Measurements from ENCODE around the gene CNN2. TPM values are rescaled to one million over a fixed set of nuclear protein-coding genes. Genes with fewer than 3 reads are reported as not detected.

CNN2 gene
- total and polyA plus RNA-seq, 2 donors from 2014 or later: 64.1 to 131 TPM

GRCh38 chr19:1076046-1076386, 49.6 kb downstream of the CNN2 start:
- Histone ChIP-seq H3K27ac (ENCODE audit: low read depth in 2 of 2, low read length in 2 of 2) (no peak overlapping the region), H3K27me3 (ENCODE audit: control insufficient read depth, insufficient read depth, low read length) (peaks cover 3% of the 10 kb centered on the region), H3K9me3 (ENCODE audit: control insufficient read depth in 2 of 3, insufficient read depth in 1 of 3, low read length in 3 of 3) (no peaks in the 10 kb centered on the region), H3K36me3 (ENCODE audit: control insufficient read depth in 2 of 3, insufficient read depth in 3 of 3, low read length in 3 of 3) (no peaks in the 10 kb centered on the region), H3K9ac (ENCODE audit: low read length in 3 of 3) (no peak overlapping the region), H3K4me3 (ENCODE audit: low read length in 3 of 3) (no peak overlapping the region), H3K4me1 (ENCODE audit: control insufficient read depth in 2 of 3, insufficient read depth in 2 of 3, low read depth in 1 of 3, low read length in 3 of 3) (peaks cover 0 to 3% (median 0%) of the 10 kb centered on the region in 3 donors)
- TF ChIP-seq CTCF (IDR thresholded peaks at IDR 0.05; ENCODE audit: borderline replicate concordance, extremely low read depth, insufficient read depth): no peak
- intact Hi-C loops (cut with DNase I): no loop called here
- FAIRE-seq (no peak), DNase-seq (no peak)

DNA sequence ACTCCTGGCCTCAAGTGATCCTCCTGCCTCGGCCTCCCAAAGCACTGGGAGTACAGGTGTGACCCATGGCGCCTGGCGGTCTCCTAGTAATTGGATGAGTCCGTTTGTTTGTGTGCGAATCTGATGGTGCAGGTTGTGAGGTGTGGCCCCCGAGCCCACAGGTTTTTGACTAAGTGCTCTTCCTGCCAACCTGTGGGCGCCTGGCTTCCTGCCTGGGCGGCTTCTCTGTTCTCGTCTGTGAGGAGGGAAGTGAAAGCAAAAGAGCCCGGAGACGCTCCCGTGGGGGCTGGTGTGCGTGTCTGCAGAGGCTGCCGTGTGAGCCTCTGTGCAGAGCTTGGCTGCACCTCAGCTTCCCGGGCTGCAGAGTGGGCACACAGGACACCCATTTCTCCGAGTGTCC, 50.5 kb downstream of the CNN2 start:
- intact Hi-C loops (cut with DNase I): no loop called here
- DNase-seq: peak in 1 of 5 donors; percentile 90

DNA sequence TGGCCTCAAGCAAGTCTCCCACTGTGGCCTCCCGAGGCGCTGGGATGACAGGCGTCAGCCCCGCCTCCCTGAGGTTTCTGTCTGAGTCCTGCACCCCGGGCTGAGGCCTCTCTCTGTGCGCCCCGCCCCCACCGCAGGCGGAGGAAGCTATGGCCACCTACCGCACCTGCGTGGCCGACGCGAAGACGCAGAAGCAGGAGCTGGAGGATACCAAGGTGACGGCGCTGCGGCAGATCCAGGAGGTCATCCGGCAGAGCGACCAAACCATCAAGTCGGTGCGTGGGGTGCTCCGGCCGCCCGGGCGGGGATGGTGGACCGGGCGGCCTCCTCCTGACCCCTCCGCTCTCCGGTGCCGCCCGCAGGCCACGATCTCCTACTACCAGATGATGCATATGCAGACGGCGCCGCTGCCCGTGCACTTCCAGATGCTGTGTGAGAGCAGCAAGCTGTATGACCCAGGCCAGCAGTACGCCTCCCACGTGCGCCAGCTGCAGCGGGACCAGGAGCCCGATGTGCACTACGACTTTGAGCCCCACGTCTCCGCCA, 53.2 kb downstream of the CNN2 start:
- peaks cover 0 to 7% (median 0%) of the 10 kb centered on the region in 3 donors for H3K4me1 ChIP-seq (ENCODE audit: control insufficient read depth in 2 of 3, insufficient read depth in 2 of 3, low read depth in 1 of 3, low read length in 3 of 3)
- no peaks in the 10 kb centered on the region for H3K27me3 ChIP-seq (ENCODE audit: control insufficient read depth, insufficient read depth, low read length)
- H3K4me3 ChIP-seq (ENCODE audit: low read length in 3 of 3): no peak overlapping the region
- H3K27ac ChIP-seq (ENCODE audit: low read depth in 2 of 2, low read length in 2 of 2): no peak overlapping the region
- intact Hi-C loops (cut with DNase I): no loop called here
- FAIRE-seq (no peak), DNase-seq (peak in 1 of 5 donors; percentile 84)
- H3K9me3 ChIP-seq (ENCODE audit: control insufficient read depth in 2 of 3, insufficient read depth in 1 of 3, low read length in 3 of 3): no peaks in the 10 kb centered on the region
- H3K36me3 ChIP-seq (ENCODE audit: control insufficient read depth in 2 of 3, insufficient read depth in 3 of 3, low read length in 3 of 3): no peaks in the 10 kb centered on the region
- no peak for TF ChIP-seq CTCF (IDR thresholded peaks at IDR 0.05; ENCODE audit: borderline replicate concordance, extremely low read depth, insufficient read depth)
- no peak overlapping the region for H3K9ac ChIP-seq (ENCODE audit: low read length in 3 of 3)

More for the DNA sequence above, 50.5 kb downstream of the CNN2 start:
- H3K4me3 ChIP-seq (ENCODE audit: low read length in 3 of 3): no peak overlapping the region
- no peak overlapping the region for H3K9ac ChIP-seq (ENCODE audit: low read length in 3 of 3)
- no peak overlapping the region for H3K27ac ChIP-seq (ENCODE audit: low read depth in 2 of 2, low read length in 2 of 2)
- FAIRE-seq: no peak
- H3K4me1 ChIP-seq (ENCODE audit: control insufficient read depth in 2 of 3, insufficient read depth in 2 of 3, low read depth in 1 of 3, low read length in 3 of 3): peaks cover 0 to 3% (median 0%) of the 10 kb centered on the region in 3 donors
- TF ChIP-seq CTCF (IDR thresholded peaks at IDR 0.05; ENCODE audit: borderline replicate concordance, extremely low read depth, insufficient read depth): no peak
- H3K27me3 ChIP-seq (ENCODE audit: control insufficient read depth, insufficient read depth, low read length): peaks cover 3% of the 10 kb centered on the region
- no peaks in the 10 kb centered on the region for H3K9me3 ChIP-seq (ENCODE audit: control insufficient read depth in 2 of 3, insufficient read depth in 1 of 3, low read length in 3 of 3)
- no peaks in the 10 kb centered on the region for H3K36me3 ChIP-seq (ENCODE audit: control insufficient read depth in 2 of 3, insufficient read depth in 3 of 3, low read length in 3 of 3)

Measured in kidney (tissue), 14 donors.